GM18517 (cell line): ENCODE data around the gene DARS1.
A peak's percentile ranks its signal among the peaks of the same experiment; 100 is the strongest.

Source experiments
- ATAC-seq: cut with Tn5 transposase; IDR thresholded peaks from one replicate; pipeline ENCODE4 v1.9.1; 2021; ENCODE audit warnings: mild to moderate bottlenecking, moderate library complexity; ENCODE audit not compliant: unreplicated experiment

The DARS1 gene

GRCh38 chr2:136016427-136016826 lies 31.0 kb upstream of the DARS1 start:
- ATAC-seq, result no peak

DNA sequence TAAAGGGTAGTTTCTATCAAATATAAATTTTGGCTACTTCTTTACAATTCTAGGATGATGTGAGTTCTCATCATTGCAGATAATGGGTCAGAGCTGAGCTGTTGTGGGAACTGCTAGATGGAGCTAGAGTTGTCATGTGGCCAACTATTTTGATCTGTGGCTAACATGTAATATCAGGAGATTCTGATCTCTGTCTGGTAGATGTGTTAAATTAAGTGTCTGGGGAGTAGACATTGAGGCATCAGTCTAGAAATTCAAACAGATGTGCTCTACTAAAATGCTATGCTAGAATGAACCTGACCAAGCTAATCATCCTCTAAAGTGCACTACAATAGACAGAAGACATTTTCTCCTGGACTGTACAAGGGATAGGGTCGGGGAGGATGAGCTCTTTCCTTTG lies 30.3 kb upstream of the DARS1 start:
- ATAC-seq, result no peak

DNA sequence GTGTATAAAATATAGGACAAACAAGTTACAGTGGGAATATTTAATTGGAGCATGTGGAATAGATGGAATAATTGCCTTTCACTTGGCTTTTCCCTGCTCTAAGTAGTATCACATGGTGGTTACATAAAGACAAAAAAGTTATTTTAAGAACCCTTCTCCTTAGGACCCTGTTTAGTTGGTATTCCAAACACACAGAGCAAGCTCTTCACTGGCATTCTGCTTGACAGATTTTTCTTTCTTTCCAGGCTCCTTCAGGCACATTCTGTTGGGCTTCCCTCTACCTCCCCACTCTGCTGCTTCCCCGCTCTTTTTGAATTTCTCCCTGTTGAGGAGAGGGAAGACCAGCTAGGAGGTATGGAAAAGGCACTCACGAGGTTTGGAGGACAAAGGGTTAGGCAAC lies 29.0 kb upstream of the DARS1 start:
- no peak for ATAC-seq

DNA sequence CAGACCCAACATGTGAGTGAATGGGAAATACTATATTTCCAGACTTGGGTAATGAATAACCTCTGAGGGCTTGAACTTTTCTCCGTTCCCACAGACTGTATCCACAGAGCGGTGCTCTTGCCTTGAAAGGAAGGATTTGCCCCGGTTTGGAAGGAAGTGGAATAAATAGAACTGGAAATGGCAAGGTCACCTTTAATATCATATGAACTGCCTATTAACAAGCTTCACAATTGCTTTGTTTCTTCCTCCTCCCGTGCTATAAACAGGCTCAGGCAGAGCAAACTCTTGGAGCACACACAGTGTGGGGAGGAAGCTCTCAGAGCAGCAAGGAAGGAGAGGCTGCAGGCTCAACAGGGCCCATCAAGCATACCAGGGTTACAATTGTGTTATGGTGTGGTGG lies 28.5 kb upstream of the DARS1 start:
- no peak for ATAC-seq

DNA sequence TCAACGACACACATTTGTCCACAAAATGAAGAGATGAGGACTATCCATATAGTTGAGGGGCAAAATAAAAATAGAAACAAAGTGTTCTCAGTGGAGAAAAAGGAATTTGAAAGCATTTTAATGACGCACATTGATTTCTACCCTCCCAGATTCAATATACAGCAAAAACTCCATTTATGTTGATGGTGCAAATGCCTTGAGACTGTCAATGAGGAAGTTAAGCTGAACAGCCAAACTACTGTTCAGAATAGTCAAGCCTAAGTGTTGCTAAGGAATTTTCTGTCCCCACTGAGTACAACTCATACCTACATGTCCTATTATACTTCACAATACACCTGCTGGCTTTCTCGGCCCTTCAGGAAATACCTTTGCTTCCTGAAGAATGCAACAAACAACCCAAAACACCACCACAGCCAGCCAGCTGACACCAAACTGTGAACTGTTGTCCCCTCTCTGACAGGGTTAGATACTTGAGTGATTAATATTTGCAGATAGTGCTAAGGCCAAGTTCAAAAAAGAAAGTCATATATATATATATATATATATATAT lies 27.8 kb upstream of the DARS1 start:
- no peak for ATAC-seq

DNA sequence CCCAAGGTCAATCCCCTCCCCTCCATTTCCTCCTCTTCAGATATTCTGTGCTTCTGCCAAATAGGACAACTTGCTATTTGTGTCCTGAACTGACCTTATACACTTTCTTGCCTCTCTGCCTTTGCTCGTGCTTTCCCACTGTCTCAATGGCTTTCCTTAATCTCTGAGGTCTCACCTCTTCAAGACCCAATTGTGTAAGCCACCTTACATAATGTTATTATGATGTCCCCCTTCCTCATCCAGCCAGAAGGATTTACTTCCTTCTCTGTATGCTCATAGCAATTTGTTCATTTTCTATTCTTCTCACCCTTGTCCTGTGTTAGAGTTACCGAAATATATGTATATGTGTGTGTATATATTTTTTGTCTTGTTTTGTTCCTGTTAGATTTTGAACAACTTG lies 26.9 kb upstream of the DARS1 start:
- ATAC-seq, result no peak

DNA sequence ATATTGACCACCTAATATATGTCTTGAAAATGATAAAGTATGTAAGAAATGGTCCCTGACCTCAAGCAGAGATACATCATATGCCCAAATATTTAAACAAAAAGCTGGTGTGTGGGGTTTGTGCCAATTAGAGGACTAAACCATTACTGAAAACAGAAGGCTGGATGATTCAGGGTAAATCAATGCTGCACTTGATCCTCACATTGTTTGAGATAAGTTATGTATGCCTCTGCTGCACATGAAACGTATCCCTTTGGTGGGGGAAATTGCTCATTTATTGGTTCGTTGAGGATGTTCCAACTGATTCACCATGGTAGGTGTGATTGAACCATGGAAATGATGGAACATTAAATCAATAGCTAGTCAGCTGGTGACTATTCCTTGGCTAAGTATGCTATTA lies 24.7 kb upstream of the DARS1 start:
- ATAC-seq, result no peak

GRCh38 chr2:136008205-136008865 lies 22.9 kb upstream of the DARS1 start:
- no peak for ATAC-seq

- ATAC-seq, result no peak
Measured at GRCh38 chr2:136006658-136007057, 21.2 kb upstream of the DARS1 start.

GRCh38 chr2:136005462-136006196 lies 20.2 kb upstream of the DARS1 start:
- peak; percentile 71 for ATAC-seq

DNA sequence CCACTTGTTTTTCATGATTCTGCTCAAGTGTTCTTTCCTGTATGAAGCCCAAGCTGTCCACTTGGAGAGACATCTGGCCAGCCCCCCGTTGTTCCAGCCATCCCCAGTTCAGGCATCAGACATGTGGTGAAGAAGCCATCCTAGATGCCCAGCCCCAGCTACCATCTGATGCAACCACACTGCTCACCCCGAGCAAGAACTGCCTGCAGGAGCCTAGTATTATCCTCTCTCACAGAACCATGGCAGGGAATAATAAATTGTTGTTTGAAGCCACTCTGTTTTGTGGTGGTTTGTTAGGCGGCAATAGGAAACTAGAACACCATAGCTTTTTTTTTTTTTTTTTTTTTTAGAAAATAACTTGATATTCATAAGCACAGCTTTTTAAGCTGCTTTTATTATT lies 19.5 kb upstream of the DARS1 start:
- ATAC-seq, result no peak

DNA sequence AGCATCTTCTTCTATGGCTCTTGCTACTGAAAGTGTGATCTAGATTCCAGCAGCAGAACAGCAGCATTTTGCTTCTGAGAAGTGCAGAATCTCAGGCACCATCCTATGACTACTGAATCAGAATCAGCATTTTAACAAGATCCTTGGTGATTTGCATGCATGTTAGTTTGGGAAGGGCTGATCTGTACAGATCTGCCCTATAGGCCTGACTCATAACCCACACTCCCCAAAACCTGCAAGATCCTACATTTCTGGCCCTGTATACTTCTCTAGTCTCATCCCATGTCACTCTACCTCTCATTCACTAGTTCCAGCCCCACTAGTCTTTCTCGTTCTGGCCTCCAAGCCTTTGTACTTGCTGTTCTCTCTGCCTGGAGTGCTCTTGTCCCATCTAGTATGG lies 15.7 kb upstream of the DARS1 start:
- no peak for ATAC-seq

DNA sequence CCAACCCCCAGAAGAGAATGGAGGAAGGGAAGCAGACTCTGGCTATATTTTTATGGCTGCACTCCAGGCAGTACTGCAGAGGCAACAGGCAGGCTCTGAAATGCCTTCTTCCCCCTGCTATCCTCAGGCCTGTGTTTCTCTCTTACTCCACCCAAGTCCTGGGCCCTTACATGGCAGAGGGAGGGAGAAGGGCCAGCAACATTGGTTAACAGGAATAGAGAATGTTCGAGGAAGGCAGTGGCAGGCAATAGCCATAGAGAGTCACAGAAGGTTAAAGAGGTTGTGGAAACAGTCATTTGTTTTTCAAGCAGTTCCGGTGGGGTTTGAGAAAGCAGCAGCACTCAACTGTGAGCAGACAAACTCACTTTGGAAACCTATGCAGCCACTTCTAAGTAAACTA lies 15.1 kb upstream of the DARS1 start:
- peak; percentile 67 for ATAC-seq

DNA sequence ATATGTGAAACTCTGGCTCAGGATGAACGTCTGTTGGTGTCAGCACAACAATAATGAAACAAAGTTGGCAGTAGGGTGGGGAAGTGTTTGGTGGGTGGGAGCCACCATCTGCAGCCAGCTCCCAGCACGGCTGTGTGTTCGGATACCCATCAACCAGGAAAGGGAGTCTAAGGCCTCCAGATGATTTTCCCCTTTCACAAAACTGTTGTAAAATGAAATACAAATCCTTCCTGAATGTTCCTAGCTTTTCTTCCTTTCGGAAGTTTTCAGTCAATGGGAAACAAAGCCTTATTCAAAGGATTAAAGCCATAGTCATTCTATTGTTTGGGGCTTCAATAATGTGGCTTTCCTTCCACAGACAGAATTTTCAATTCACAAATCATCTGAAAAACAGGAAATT lies 14.5 kb upstream of the DARS1 start:
- ATAC-seq, result no peak

DNA sequence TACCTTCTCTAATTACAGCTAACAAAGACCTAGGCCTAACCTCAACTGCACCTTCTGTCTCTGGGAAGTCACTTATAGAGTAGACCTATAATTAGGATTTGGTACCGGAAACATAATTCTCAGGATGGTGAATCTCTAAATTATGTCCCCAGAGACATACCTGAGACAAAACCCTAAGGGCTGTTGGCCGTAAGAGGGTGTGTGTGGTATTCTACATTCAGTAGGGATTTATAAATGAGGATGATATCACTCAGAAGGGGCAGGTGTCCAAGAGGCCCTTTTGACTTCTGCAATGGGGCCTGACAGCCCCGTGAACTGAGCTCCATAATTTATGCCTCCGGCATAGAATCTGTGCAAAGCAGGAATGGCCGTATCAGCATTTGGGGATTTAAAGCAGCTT lies 13.5 kb upstream of the DARS1 start:
- ATAC-seq, result no peak

GRCh38 chr2:135997380-135997779 lies 12.0 kb upstream of the DARS1 start:
- peak; percentile 63 for ATAC-seq

- ATAC-seq, result no peak
Measured at GRCh38 chr2:135996304-135996703, 10.9 kb upstream of the DARS1 start.

GRCh38 chr2:135994281-135994680 lies 8.9 kb upstream of the DARS1 start:
- no peak for ATAC-seq

DNA sequence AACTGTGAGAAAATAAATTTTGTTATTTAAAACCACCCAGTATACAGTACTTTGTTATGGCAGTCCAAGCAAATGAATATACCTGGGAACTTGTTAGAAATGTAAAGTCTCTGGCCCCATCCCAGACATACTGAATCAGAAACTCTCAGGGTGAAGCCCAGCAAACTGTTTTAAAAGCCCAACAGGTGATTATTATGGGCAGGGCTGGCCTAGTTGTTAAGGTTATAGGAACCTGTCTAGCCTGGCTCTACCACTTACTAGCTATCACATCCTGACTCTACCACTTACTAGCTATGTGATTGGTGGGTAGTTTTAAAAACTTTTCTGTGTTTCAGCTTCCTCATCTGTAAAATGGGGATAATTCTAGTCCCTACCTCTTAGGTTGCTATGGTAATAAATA lies 8.0 kb upstream of the DARS1 start:
- ATAC-seq, result no peak

DNA sequence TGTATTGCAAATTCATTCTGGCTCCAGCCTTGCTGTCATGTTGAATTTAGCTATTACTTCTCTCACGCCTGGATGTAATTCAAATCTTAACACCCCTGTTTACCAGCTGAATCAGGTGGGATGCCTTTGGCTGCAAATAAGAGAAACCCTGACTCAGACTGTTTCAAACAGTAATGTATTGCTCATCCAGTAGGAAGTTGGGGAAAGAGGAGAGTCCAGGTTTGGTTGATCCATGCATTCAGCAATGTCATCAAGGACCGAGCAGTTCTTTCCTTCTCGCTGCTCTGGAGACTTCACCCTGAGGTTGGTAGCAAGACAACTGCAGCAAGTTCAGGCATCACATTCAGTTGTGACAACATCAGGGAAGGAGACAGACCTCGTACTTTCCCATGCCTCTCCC lies 6.4 kb upstream of the DARS1 start:
- ATAC-seq, result no peak

DNA sequence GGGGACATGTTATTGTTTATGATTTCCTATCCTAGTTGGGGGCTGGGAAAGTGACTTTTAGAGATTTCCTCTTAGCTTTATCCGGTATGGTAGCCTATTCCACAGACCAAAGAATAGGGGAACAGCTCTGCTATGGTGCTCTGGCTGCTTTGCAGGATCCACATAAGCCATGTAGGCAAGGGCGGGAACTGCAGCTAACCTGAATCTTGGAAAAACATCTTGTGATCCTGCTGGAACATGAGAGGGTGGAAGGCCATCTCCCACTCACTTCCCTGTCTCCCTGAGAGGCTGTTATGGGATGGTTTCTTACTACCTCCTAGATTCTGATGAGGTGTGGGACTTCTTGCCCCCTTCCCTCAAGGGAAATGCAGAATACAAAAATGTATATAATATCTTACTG lies 2.0 kb upstream of the DARS1 start:
- ATAC-seq, result no peak

DNA sequence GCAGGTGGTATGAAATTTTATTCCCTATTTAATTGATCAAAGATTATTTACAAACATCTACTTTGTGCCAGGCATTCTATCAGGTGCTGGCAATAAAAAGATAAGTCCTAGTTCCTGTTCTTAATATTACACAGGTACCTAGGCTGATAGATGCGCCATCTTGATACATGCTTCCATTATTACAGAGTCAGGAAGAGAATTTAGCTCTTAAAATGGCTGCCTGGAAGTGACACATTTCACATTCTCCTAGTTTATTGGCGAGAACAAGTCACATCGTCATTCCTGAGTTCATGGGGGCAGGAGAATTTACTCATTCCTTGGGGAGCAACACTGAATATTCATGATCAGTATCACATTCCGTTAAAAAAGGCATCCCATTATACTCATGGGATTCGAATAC lies 1.1 kb upstream of the DARS1 start:
- ATAC-seq, result no peak
